Measurements from ENCODE around the gene PTPRN2. TPM values are rescaled to one million over a fixed set of nuclear protein-coding genes. Genes with fewer than 3 reads are reported as not detected.

PTPRN2 gene
- total and polyA plus RNA-seq, 4 donors = 18.1 to 69.9 (median 50.4) TPM

DNA sequence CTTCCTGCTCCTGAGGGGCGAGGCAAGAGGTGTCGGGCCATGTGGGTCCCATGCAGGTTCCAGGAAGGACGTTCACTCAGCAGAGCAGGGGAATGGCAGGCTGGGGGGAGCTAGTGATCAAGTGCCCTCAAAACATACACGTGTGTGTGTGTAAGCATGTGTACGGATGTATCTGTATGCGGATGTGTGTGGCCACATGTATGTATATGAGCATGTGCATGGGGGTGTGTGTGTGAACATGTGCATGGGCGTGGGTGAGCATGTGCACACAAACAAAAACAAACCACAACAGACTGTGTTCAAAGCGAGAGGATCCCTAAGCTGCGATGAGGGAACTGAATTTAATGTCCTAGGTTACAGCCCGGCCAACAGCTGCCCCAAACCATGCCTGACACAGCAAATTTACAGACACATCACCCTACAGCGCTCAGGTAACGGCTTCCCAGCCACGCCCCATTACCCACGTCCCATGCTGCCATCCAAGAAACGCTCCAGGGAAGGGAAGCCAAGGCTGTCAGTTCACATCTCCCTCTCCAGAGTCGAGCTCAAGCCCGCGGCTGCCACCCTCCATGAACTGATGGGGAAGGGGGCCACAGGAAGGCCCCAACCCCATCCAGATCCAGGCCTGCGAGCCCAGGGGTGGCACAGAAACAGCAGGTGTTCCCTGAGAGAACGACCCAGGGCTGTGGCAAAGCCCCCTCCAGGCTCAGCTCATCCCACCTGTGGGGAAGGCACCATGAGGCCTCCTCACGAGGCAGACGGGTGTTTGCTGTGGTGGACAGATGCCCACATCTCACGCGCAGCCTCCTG is 56.6 kb downstream of the PTPRN2 start:
- DNase-seq (ENCODE audit: low read depth in 4 of 6, low spot score in 6 of 6) = no peak
- Histone ChIP-seq H3K9me3 (ENCODE audit: control insufficient read depth, insufficient read depth, low read length) (no peaks in the 10 kb centered on the region), H3K27ac (ENCODE audit: low read depth, low read length) (no peak overlapping the region), H3K27me3 (ENCODE audit: control insufficient read depth, insufficient read depth, low read length) (no peaks in the 10 kb centered on the region), H3K36me3 (ENCODE audit: control insufficient read depth, insufficient read depth, low read length) (peaks cover 19% of the 10 kb centered on the region), H3K4me1 (ENCODE audit: control insufficient read depth, insufficient read depth, low read length) (peaks cover 43% of the 10 kb centered on the region), H3K4me3 (ENCODE audit: low read depth, low read length) (no peak overlapping the region)
- WGBS (ENCODE audit: insufficient coverage) = 79% methylated on average over 15 of the region's 24 CpGs

DNA sequence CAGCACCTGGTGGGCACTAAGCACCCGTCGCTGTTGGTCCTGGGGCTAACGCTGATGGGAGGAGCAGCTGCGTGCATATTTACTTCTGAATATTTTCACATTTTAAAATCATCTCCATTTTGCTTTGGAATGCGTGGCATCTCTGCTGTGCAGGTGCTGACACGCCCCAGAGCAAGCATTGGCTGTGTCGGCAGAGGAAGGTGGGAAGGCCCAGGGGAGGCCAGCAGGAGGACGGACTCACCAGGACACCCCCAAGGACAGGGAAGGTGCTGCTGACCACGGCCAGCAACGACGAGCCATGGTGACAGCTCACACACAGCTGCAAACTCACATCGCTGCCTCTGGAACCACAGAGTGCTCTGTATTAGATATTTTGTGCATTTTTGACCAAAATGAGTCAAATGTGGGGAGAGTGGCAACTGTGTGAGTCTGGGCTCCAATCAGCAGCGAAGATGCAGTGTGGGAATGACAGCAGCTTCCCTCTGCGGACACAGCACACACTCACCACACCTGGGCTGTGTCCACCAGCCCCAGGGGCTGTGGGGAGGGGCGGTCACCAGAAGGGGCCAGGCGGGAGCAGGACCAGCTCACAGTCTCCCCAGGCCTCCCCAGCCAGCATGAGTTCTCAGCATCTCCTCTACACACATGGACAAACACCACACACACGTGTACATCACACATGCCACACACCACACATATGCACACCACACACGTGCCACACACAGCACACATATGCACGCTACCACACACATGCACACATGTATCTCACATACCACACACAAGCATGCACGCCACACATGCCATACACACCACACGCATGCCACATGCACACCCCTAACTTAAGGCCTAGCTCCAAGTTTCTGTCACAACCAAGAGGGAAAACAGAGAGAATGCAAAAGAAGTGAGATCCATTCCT is 58.2 kb downstream of the PTPRN2 start:
- WGBS (ENCODE audit: insufficient coverage) = 82% methylated on average over 16 of the region's 21 CpGs
- DNase-seq (ENCODE audit: low read depth in 4 of 6, low spot score in 6 of 6) = no peak
- H3K27me3 ChIP-seq (ENCODE audit: control insufficient read depth, insufficient read depth, low read length) = no peaks in the 10 kb centered on the region
- H3K27ac ChIP-seq (ENCODE audit: low read depth, low read length) = no peak overlapping the region
- H3K4me1 ChIP-seq (ENCODE audit: control insufficient read depth, insufficient read depth, low read length) = peaks cover 55% of the 10 kb centered on the region
- no peak overlapping the region for H3K4me3 ChIP-seq (ENCODE audit: low read depth, low read length)
- H3K9me3 ChIP-seq (ENCODE audit: control insufficient read depth, insufficient read depth, low read length) = no peaks in the 10 kb centered on the region
- H3K36me3 ChIP-seq (ENCODE audit: control insufficient read depth, insufficient read depth, low read length) = peaks cover 21% of the 10 kb centered on the region

DNA sequence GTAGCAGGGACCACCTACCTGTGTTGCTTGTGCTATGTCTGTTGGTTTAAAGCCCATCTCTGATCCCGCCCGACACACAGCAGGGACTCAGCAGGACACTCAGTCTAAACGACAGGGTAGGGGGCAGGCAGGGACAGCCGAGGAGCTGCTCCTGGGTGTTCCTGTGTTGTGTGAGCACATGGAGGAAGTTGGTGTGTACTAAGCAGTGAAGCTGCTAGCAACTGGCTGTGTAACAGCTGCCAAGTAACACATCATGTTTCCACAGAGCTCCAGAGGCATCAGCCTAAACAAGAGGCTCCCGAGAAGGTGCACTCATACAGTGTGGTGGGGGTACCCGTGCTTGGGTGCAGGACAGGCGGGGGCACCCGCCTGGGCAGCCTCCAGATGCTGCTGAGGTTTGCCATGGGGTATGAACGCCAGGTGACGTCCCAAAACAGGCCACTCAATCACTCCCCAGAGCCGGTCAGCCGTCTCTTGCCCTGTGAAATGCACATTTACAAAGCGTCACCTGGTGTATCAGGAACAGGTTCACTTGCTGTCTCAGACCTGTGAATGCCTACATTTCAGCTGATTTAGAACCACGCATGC is 59.6 kb downstream of the PTPRN2 start:
- 75% methylated on average over 13 of the region's 14 CpGs for WGBS (ENCODE audit: insufficient coverage)
- Histone ChIP-seq H3K36me3 (ENCODE audit: control insufficient read depth, insufficient read depth, low read length) (peaks cover 19% of the 10 kb centered on the region), H3K27ac (ENCODE audit: low read depth, low read length) (no peak overlapping the region), H3K4me3 (ENCODE audit: low read depth, low read length) (no peak overlapping the region), H3K9me3 (ENCODE audit: control insufficient read depth, insufficient read depth, low read length) (no peaks in the 10 kb centered on the region), H3K4me1 (ENCODE audit: control insufficient read depth, insufficient read depth, low read length) (peaks cover 51% of the 10 kb centered on the region), H3K27me3 (ENCODE audit: control insufficient read depth, insufficient read depth, low read length) (no peaks in the 10 kb centered on the region)
- DNase-seq (ENCODE audit: low read depth in 4 of 6, low spot score in 6 of 6) = no peak

DNA sequence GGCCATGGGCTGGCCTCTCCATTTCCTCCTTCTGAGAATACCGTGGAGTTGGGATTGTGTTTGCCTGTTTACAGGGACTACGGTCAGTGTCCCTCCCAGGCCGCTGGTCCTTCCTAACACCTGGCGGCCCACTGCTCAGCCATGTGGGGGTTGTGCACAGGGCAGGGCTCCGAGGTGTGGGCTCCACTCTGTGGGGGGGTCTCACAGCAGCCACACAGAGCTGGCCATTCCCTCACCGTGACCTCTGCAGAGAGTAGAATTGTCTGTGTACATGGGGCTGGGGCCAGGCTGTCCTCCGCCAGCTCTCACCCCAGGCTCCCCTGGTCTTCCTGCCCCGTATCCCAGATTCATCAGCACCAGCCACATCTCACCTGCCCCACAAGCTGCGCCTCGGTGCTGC is 60.1 kb downstream of the PTPRN2 start:
- no peak overlapping the region for H3K27ac ChIP-seq (ENCODE audit: low read depth, low read length)
- WGBS (ENCODE audit: insufficient coverage) = 83% methylated on average over 2 of the region's 10 CpGs
- no peaks in the 10 kb centered on the region for H3K9me3 ChIP-seq (ENCODE audit: control insufficient read depth, insufficient read depth, low read length)
- H3K4me3 ChIP-seq (ENCODE audit: low read depth, low read length) = no peak overlapping the region
- peaks cover 24% of the 10 kb centered on the region for H3K36me3 ChIP-seq (ENCODE audit: control insufficient read depth, insufficient read depth, low read length)
- DNase-seq (ENCODE audit: low read depth in 4 of 6, low spot score in 6 of 6) = no peak
- H3K4me1 ChIP-seq (ENCODE audit: control insufficient read depth, insufficient read depth, low read length) = peaks cover 49% of the 10 kb centered on the region
- H3K27me3 ChIP-seq (ENCODE audit: control insufficient read depth, insufficient read depth, low read length) = no peaks in the 10 kb centered on the region

DNA sequence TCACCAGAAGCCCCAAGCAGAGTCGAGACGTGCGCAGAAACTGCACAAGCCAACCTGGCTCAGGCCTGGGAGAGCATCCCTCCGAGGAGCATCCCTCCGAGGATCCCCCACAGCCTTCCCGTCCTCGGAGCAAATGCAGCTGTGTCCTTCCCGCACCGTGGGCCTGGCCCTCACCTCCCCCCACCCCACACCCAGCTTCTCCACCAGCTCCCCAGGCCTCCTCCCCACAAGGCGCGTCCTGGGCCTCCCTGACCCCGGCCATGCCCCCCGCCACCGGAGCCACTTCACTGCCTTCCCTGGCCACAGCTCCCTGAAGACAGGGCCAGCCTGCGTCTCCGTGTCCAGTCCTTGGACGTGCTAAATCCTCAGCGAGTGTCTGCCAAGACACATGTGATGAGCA is 60.6 kb downstream of the PTPRN2 start:
- Histone ChIP-seq H3K27me3 (ENCODE audit: control insufficient read depth, insufficient read depth, low read length) (no peaks in the 10 kb centered on the region), H3K4me1 (ENCODE audit: control insufficient read depth, insufficient read depth, low read length) (peaks cover 44% of the 10 kb centered on the region), H3K36me3 (ENCODE audit: control insufficient read depth, insufficient read depth, low read length) (peaks cover 28% of the 10 kb centered on the region), H3K27ac (ENCODE audit: low read depth, low read length) (no peak overlapping the region), H3K9me3 (ENCODE audit: control insufficient read depth, insufficient read depth, low read length) (no peaks in the 10 kb centered on the region), H3K4me3 (ENCODE audit: low read depth, low read length) (no peak overlapping the region)
- 88% methylated on average over 16 of the region's 18 CpGs for WGBS (ENCODE audit: insufficient coverage)
- no peak for DNase-seq (ENCODE audit: low read depth in 4 of 6, low spot score in 6 of 6)

DNA sequence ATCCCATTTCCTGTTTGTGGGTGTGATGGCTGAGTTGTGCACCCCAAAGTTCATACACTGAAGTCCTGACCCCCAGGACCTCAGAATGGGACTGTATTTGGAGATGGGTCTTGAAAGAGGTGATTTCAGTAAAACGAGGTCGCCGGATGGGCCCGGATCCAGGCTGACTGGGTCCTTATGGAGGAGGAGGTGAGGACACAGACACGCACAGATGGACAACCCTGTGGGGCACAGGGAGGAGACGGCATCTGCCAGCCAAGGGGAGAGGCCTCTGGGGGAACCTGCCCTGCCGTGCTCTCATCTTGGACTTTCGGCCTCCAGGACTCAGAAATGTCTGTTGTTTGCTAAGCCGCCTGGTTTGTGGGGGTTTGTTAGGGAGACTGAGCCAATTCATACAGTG is 61.1 kb downstream of the PTPRN2 start:
- 95% methylated on average over 6 of the region's 9 CpGs for WGBS (ENCODE audit: insufficient coverage)
- peaks cover 32% of the 10 kb centered on the region for H3K36me3 ChIP-seq (ENCODE audit: control insufficient read depth, insufficient read depth, low read length)
- peaks cover 39% of the 10 kb centered on the region for H3K4me1 ChIP-seq (ENCODE audit: control insufficient read depth, insufficient read depth, low read length)
- no peak for DNase-seq (ENCODE audit: low read depth in 4 of 6, low spot score in 6 of 6)
- no peak overlapping the region for H3K4me3 ChIP-seq (ENCODE audit: low read depth, low read length)
- H3K27me3 ChIP-seq (ENCODE audit: control insufficient read depth, insufficient read depth, low read length) = no peaks in the 10 kb centered on the region
- H3K9me3 ChIP-seq (ENCODE audit: control insufficient read depth, insufficient read depth, low read length) = no peaks in the 10 kb centered on the region
- H3K27ac ChIP-seq (ENCODE audit: low read depth, low read length) = no peak overlapping the region

DNA sequence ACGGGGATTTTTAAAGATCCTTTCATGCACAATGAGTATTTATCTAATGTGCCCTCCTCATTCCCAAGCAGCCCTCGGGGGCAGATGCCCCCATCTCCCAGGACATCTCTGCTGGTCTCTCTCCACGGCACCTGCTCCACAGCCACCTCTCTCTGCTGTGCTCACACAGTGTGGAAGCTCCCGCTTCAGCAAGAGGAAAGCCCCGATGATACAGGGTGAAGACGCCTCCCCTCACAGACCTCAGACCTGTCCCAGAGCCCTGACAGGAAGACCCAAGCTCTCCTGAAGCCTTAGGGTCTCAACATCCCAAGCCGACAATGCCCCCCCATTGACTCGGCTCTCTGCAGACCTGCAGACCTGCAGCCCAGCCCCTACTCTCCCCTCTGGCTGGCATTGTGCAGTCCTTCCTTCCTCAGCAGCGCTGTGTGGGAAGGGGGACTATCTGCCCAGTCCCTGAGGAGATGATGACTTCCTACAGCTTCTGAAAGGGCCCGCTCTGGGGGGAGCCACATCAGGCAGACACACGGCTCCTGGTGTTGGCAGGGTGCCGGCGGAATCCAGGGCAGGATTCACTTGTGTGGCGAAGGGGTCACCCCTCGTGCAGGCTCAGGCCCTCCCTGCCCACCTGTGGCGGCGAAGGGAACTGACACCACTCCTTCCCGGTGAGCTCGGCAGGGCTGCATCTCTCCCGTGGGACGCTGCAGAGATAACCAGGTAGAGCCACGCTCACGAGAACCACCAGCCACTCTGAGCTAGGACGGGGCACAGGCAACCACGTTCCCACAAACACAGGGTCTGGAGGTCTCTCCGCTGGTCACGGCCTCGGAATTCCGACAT is 61.8 kb downstream of the PTPRN2 start:
- Histone ChIP-seq H3K9me3 (ENCODE audit: control insufficient read depth, insufficient read depth, low read length) (no peaks in the 10 kb centered on the region), H3K4me3 (ENCODE audit: low read depth, low read length) (no peak overlapping the region), H3K36me3 (ENCODE audit: control insufficient read depth, insufficient read depth, low read length) (peaks cover 32% of the 10 kb centered on the region), H3K4me1 (ENCODE audit: control insufficient read depth, insufficient read depth, low read length) (peaks cover 34% of the 10 kb centered on the region), H3K27ac (ENCODE audit: low read depth, low read length) (no peak overlapping the region), H3K27me3 (ENCODE audit: control insufficient read depth, insufficient read depth, low read length) (no peaks in the 10 kb centered on the region)
- DNase-seq (ENCODE audit: low read depth in 4 of 6, low spot score in 6 of 6) = no peak
- WGBS (ENCODE audit: insufficient coverage) = 86% methylated on average over 26 of the region's 29 CpGs

DNA sequence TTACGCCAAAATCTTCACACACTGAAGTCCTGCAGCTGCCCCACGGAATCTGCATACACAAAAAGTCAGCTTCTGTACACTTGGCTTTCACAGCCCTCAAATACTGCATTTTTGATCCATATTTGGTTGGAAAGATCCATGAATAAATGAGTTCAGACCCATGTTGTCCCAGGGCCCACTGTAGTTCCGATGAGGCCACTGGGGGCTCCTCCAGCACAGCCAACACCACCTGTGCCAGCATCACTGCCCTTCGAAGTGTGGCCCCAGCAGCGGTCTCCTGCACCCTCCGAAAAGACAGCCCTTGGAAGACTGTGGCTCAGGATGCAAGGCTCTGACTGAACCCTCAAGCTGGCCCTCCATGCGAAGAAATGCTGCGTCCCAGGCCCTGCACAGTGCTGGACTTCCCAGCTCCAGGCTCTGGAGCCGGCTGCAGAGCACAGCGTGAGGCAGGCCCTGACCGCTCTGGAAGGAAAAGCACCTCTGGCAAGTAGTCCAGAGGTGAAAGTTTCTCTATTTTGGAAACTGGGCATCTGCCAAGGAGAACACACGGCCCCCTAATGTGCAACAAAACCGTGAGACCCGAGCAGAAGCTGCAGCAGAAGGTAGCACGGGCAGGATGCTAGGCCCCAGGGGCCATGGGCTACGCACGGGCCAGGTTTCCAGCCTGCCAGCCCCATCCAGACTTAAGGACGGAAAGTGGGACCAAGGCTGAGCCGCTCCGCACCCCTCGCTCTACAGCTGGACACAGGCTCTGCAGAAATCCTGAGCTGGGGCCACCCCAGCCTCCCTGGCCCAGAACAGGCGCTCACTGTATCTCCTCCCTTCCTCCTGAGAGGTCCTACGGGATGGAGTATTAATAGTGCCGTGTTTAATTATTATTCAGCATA is 62.6 kb downstream of the PTPRN2 start:
- WGBS (ENCODE audit: insufficient coverage) = 82% methylated on average over 21 of the region's 24 CpGs
- Histone ChIP-seq H3K9me3 (ENCODE audit: control insufficient read depth, insufficient read depth, low read length) (no peaks in the 10 kb centered on the region), H3K27ac (ENCODE audit: low read depth, low read length) (no peak overlapping the region), H3K36me3 (ENCODE audit: control insufficient read depth, insufficient read depth, low read length) (peaks cover 32% of the 10 kb centered on the region), H3K4me1 (ENCODE audit: control insufficient read depth, insufficient read depth, low read length) (peaks cover 34% of the 10 kb centered on the region), H3K27me3 (ENCODE audit: control insufficient read depth, insufficient read depth, low read length) (no peaks in the 10 kb centered on the region), H3K4me3 (ENCODE audit: low read depth, low read length) (no peak overlapping the region)
- no peak for DNase-seq (ENCODE audit: low read depth in 4 of 6, low spot score in 6 of 6)
